HFFc6 (cell line): ENCODE results near the gene RNF13. TPM values are rescaled to one million over a fixed set of nuclear protein-coding genes. Genes with fewer than 3 reads are reported as not detected.

Source experiments
- DNase-seq: peaks from one replicate; pipeline ENCODE4 v3.0.0-alpha.2; 2018
- H3K27ac Mint-ChIP-seq: 2 replicates; pipeline ENCODE4 v1.8.0; 2020; ENCODE audit warnings: mild to moderate bottlenecking, mixed read lengths
- H3K27me3 Mint-ChIP-seq: 2 replicates; pipeline ENCODE4 v1.8.0; 2021; ENCODE audit warnings: mild to moderate bottlenecking, moderate library complexity, mixed read lengths; ENCODE audit not compliant: insufficient read depth
- H3K36me3 Mint-ChIP-seq: 2 replicates; pipeline ENCODE4 v1.8.0; 2021; ENCODE audit warnings: low read depth, mixed read lengths
- H3K4me1 Mint-ChIP-seq: 2 replicates; pipeline ENCODE4 v1.8.0; 2020; ENCODE audit warnings: low read depth, mixed read lengths
- H3K4me3 Mint-ChIP-seq: 2 replicates; pipeline ENCODE4 v1.8.0; 2020; ENCODE audit warnings: mild to moderate bottlenecking, moderate library complexity, mixed read lengths
- H3K9me3 Mint-ChIP-seq: 2 replicates; pipeline ENCODE4 v1.8.0; 2020; ENCODE audit warnings: mild to moderate bottlenecking, mixed read lengths
- CTCF ChIP-seq: fragments of 200-600 bp; sonication (generic); IDR thresholded peaks from 2 replicates; pipeline ENCODE4 v1.5.0; 2021; ENCODE audit warnings: antibody characterized with exemption, mild to moderate bottlenecking
- total RNA-seq, 6 experiments: library from RNA; stranded (reverse); fragmentation: NEBNext Ultra II Directional; extraction: Animal tissue kit (Norgen Biotek cat#: 25700); gene quantifications; 2 replicates in 1 of 6; 3 replicates in 5 of 6; pipeline ENCODE4 v1.2.3, GENCODE V29; 2021

The RNF13 gene
- total RNA-seq, 6 experiments from 2014 or later, result 20.5 to 33.7 (median 25.7) TPM

- TF ChIP-seq CTCF, result no peak
- Mint-ChIP-seq H3K4me3 (no peak overlapping the region), H3K4me1 (peaks cover 13% of the 10 kb centered on the region), H3K27me3 (no peaks in the 10 kb centered on the region; the same call in none of the 2 replicates), H3K9me3 (no peaks in the 10 kb centered on the region), H3K27ac (no peak overlapping the region), H3K36me3 (peaks cover 8% of the 10 kb centered on the region; the same call in 1 of the 2 replicates)
- no peak for DNase-seq
Measured at GRCh38 chr3:149801195-149801594, 11.8 kb upstream of the RNF13 start.

GRCh38 chr3:149801639-149802038 lies 11.4 kb upstream of the RNF13 start:
- DNase-seq, result no peak
- peaks cover 8% of the 10 kb centered on the region; the same call in 1 of the 2 replicates for H3K36me3 Mint-ChIP-seq
- TF ChIP-seq CTCF, result no peak
- no peak overlapping the region for H3K4me3 Mint-ChIP-seq
- H3K27me3 Mint-ChIP-seq, result no peaks in the 10 kb centered on the region; the same call in none of the 2 replicates
- peaks cover 17% of the 10 kb centered on the region for H3K4me1 Mint-ChIP-seq
- H3K27ac Mint-ChIP-seq, result no peak overlapping the region
- H3K9me3 Mint-ChIP-seq, result no peaks in the 10 kb centered on the region

- Mint-ChIP-seq H3K9me3 (no peaks in the 10 kb centered on the region), H3K27me3 (no peaks in the 10 kb centered on the region), H3K4me3 (no peak overlapping the region), H3K36me3 (no peaks in the 10 kb centered on the region), H3K4me1 (peaks cover 29% of the 10 kb centered on the region), H3K27ac (no peak overlapping the region)
- TF ChIP-seq CTCF, result no peak
- DNase-seq, result no peak
Measured at GRCh38 chr3:149806171-149806778, 6.7 kb upstream of the RNF13 start.

- TF ChIP-seq CTCF, result peak; percentile 95
- H3K36me3 Mint-ChIP-seq, result no peaks in the 10 kb centered on the region
Measured at GRCh38 chr3:149808209-149808829, 4.7 kb upstream of the RNF13 start.

GRCh38 chr3:149809699-149810098 lies 3.3 kb upstream of the RNF13 start:
- no peak for DNase-seq
- Mint-ChIP-seq H3K4me3 (no peak overlapping the region), H3K9me3 (no peaks in the 10 kb centered on the region), H3K27me3 (no peaks in the 10 kb centered on the region; the same call in 1 of the 2 replicates), H3K27ac (no peak overlapping the region), H3K4me1 (peaks cover 44% of the 10 kb centered on the region), H3K36me3 (no peaks in the 10 kb centered on the region)
- TF ChIP-seq CTCF, result no peak

More at GRCh38 chr3:149808209-149808829, 4.7 kb upstream of the RNF13 start:
- no peak overlapping the region for H3K4me3 Mint-ChIP-seq
- no peaks in the 10 kb centered on the region; the same call in 1 of the 2 replicates for H3K27me3 Mint-ChIP-seq
- peaks cover 32% of the 10 kb centered on the region for H3K4me1 Mint-ChIP-seq
- peak overlapping the region; percentile 47; the same call in 1 of the 2 replicates for H3K27ac Mint-ChIP-seq
- peak; percentile 79 for DNase-seq
- H3K9me3 Mint-ChIP-seq, result no peaks in the 10 kb centered on the region
